GM18868 (cell line): ENCODE data around the gene JAM3.

Experiments
- ATAC-seq: cut with Tn5 transposase; IDR thresholded peaks from one replicate; pipeline ENCODE4 v1.9.1; 2021; ENCODE audit warnings: mild to moderate bottlenecking, moderate library complexity; ENCODE audit not compliant: unreplicated experiment

JAM3 gene

GRCh38 chr11:134068829-134069425, at the start of gene JAM3:
Gene JAM3, plus strand, starts transcription at chr11:134069072. Its CDS starts 12 bp downstream, at chr11:134069084.
- ATAC-seq: peak; percentile 94

- no peak for ATAC-seq
Measured at GRCh38 chr11:134019500-134019899, 49.4 kb upstream of the JAM3 start.

- no peak for ATAC-seq
Measured at GRCh38 chr11:134020598-134020997, 48.3 kb upstream of the JAM3 start.

GRCh38 chr11:134021326-134021725, 47.5 kb upstream of the JAM3 start:
- no peak for ATAC-seq

GRCh38 chr11:134022748-134023147, 46.1 kb upstream of the JAM3 start:
- no peak for ATAC-seq

GRCh38 chr11:134024420-134025081, 44.3 kb upstream of the JAM3 start:
- no peak for ATAC-seq

- ATAC-seq: no peak
Measured at GRCh38 chr11:134025082-134025429, 43.8 kb upstream of the JAM3 start.

GRCh38 chr11:134026655-134027343, 42.1 kb upstream of the JAM3 start:
- no peak for ATAC-seq

GRCh38 chr11:134027671-134028070, 41.2 kb upstream of the JAM3 start:
- ATAC-seq: no peak

GRCh38 chr11:134028368-134028920, 40.4 kb upstream of the JAM3 start:
- ATAC-seq: no peak

GRCh38 chr11:134030853-134031252, 38.0 kb upstream of the JAM3 start:
- ATAC-seq: no peak

- ATAC-seq: no peak
Measured at GRCh38 chr11:134032043-134032442, 36.8 kb upstream of the JAM3 start.

- no peak for ATAC-seq
Measured at GRCh38 chr11:134032501-134033091, 36.3 kb upstream of the JAM3 start.

GRCh38 chr11:134033276-134033675, 35.6 kb upstream of the JAM3 start:
- ATAC-seq: no peak

GRCh38 chr11:134033696-134034491, 35.0 kb upstream of the JAM3 start:
- peak; percentile 87 for ATAC-seq

- ATAC-seq: no peak
Measured at GRCh38 chr11:134034496-134035381, 34.1 kb upstream of the JAM3 start.

- ATAC-seq: no peak
Measured at GRCh38 chr11:134036492-134037045, 32.3 kb upstream of the JAM3 start.

- peak; percentile 52 for ATAC-seq
Measured at GRCh38 chr11:134037046-134037908, 31.6 kb upstream of the JAM3 start.
